Cardiac septum (tissue), 1 donor: ENCODE data around the gene CADM1. TPM values are rescaled to one million over a fixed set of nuclear protein-coding genes. Genes with fewer than 3 reads are reported as not detected.

ENCODE experiments used
- DNase-seq: peaks from one replicate; pipeline ENCODE4 v3.0.0-alpha.2; 2020; ENCODE audit warnings: low spot score
- intact Hi-C: fragments of 100-400 bp; cut with DNase I; formaldehyde crosslinking; loops from one replicate; pipeline ENCODE4 v1.14.0; 2022
- long read RNA-seq: library from polyadenylated mRNA; unstranded; transcript quantifications from one replicate; pipeline ENCODE4 v2.0.0, GENCODE V29; 2021
- total RNA-seq: library from RNA; stranded (reverse); fragmentation: NEBNext Ultra II Directional; extraction: Animal tissue kit (Norgen Biotek cat#: 25700); gene quantifications from one replicate; pipeline ENCODE4 v1.2.1, GENCODE V29; 2021
- donor health status: DM: no; HTN: no; CAD: no.

Gene CADM1
- 36.0 TPM for total RNA-seq
- long read RNA-seq, partial matches to known transcripts: 17 of 26 reads
- long read RNA-seq, other reads (novel, unspliced or antisense): 8 of 26 reads

DNA sequence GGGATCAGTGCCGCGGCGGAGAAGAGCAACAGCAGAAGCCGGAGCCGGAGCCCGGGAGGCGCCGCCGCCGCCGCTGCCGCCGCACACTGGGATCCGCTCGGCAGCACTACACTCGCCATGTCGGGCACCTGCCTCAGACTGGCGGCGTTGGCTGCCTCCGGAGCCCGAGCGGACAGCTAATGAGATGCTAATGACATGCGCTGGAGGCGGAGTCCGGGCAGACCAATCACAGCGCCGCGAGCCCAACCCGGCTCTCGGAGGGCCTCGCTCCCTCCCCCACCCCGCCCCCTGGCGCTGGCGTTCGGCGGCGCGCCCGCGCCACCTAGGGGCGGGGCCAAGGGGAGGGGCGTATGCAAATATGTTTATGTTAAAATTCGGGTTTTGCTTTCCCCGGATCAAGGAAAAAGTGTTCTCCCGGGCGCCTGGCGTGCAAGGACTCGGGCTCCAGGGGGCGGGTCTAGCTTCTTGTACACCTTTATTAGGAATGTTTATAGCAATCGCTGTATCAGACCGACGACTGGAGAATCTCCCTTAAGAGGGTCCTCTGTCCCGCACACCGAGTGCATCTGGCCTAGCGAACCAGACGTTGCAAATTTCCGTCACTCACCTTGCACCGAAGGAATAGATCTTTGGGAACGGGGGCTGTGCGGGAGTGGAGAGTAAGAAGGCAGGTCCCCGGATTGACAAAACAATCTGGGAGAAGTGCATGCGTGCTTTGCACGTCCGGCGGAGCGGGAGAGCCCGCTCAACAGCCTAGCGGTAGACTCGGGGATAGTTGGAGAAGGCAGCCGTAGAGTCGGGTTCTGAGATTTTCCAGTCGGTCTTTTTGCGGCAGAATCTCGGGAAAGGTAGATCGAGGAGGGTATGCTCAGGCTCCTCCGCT, at the start of gene CADM1:
Gene CADM1 (minus strand): TSS at position 140 of the 883 bp plus-strand sequence.
- DNase-seq: peak; percentile 95
- intact Hi-C loops: loop anchor here (2.0 to 10.0 kb wide), 3 partner anchors 118 to 720 kb away; no protein-coding TSS in a partner anchor

DNA sequence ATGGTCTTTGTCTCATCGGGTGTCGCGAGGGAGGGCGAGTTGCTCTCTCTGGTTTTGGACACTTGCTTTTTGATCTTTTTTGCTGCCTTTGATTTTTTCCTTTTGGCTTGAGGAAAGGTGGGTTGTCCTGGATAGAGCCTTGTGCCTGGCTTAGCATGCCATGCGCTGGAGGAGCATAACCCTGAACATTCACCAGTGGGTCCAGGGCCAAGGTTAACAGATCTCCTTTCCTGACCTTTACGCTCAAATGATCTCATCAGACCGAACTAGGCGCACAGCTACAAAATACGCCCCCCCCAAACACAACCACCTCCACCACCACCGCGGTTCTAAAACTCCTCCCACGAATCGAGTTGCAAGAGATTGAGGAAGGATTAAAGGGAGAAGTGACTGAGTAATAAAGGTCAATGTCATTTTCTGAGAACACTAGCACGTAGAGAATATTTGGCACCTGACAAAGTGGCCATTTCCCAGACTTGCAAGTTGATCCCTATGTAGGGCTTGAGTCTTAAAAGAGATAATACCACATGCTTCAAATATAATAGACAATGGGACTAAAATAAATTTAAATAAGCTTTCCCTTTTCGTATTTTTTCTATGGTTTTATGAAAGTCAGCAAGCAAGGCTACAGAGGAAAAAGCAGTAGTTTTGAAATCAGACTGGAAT, 48.7 kb upstream of the CADM1 start:
- intact Hi-C loops: no loop called here

DNA sequence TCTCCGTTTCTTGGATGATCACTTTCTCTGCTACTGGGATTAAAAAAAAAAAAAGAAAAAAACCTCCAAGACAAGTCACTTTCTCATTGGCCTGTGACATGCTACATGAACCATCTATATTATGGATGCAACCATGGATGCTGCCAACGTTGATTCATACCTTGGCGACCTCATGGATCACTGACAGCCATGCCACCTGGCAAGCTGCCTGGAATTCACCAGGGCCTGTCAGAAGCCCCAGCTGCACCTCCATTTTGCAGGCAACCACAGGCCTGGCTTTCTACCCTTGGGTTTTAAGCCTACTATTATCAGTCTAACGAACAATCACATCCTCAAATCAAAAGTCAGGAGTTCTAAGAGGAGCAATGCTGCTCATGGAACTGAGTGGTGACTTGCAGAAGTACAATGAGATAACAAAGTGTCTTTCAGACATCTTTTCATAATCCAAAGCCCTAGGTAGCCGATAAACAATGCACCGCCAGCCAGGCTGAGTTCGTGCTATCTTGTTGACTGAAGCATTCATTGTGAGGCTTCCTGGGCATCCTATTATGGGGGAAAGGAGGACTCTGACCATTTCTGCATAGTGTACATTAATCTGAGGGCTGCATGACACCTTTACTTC, 48.0 kb upstream of the CADM1 start:
- intact Hi-C loops: no loop called here
- no peak for DNase-seq

More for the DNA sequence above, 48.7 kb upstream of the CADM1 start:
- no peak for DNase-seq

DNA sequence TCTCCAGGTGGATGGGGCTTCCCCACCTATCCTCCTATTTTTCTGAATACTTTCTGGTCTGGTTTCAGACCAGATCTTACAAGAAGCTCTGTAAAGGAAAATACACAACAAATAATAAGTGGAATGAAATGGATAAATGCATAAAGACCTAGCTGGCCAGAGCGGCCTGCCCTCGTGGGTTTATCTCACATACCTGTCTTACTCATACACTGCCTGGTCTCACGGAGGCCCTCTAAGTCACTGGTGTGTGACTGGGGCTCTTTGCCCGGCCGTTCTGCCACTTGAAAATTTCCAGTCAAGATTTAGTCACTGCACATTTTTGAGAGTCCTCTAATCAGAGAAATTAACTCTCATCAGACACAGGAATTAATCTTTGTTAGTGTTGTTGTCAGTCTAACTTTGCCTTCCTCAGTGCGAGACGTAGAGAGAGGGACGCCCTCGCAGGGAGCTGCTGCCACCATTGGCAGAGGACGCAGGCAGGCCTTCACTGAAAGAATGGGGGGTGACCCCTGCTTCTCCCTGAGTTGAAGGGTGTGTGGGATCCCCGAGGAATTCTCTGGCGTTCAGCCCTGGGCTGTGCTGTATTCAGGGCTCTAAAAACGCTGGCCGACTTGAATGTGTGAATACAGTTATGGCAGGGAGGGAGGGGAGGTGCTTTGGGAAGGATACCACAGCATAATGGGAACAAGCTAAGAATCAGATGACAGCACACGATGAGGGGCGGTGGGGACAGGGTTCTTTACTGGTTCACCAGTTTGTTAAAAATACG, 46.3 kb upstream of the CADM1 start:
- intact Hi-C loops: no loop called here
- DNase-seq: no peak

DNA sequence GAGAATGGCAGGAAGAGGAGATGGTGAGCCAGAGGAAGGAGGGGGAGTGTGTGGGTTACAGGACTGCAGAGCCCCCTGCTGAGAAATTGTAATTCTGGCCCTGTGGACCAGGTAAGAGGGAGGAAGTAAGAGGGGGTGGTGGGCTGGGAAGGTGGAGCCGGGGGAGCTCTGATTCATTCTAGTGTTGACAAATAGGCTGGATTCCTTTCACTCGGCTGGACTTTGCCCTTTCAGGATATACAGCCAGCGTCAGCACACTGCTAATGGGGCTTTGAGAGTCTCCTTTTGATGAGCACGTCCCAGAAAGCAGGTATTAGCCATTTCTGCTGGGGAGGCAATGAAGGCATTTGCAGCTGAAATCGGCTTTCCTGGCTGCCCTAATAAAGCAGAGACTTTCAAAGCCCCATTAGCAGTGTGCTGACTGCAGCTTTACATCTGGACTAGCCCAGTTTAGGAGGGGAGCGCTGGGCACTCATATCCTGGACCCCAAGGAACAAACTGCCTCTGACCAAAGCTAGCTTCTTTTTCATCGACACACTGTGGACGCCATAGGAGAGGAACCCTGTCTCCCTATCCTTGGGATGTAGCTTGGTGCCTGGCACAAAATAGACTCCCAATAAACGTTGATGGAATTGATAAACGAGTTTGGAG, 44.8 kb upstream of the CADM1 start:
- DNase-seq: no peak
- intact Hi-C loops: no loop called here

DNA sequence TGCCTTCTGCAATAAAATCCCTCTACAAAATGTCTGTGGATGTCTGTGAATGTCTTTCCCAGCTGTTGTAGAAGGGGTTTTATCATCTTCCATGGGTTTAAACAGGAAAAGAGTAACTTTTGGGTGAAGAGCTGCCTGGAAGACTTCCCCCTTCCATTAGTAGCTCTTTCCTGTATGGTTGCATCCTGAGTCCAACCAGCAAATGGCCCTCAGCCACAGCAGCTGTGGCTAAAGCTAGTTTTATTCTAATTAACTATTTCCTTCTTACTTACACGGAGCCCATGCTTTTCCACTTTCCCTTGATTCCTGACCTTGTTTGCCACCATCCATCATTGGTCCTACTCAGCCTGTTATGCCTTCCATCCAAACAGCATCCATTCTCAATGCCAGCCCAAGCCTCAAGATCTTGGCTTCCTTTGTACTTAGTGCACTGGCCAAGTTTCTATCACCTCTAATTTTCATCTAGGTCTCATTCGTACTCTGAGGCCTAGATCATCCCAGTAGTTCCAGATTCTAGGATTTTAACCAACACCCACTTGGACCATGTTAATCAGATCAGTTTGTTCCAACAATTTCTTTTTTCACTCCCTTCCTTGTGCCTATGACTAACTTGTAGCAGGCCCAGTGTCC, 41.5 kb upstream of the CADM1 start:
- intact Hi-C loops: no loop called here
- no peak for DNase-seq

DNA sequence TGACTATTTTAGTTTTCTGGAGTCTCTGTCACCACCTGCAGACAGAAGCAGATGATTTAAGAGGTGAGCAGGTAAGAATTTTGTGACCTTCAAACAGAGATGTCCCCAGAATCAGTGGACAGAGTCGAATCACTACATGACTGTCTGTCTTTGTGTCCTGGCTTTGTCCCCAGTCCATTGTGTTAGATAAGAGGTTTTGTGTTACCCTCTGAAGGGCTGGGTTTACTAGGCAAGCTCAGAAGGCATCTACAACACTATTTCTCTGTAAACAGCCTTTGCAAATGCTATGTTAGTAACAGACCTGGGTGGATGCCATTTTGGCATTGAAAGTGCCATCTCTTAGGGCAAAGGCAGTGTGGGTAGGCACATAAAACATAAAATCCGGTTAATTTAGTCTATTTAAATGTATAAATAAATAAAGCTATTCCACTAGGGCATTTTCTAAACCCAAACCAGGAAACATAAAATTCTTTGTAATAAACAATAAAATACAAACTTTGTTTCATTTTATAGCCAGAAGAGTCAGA, 40.3 kb upstream of the CADM1 start:
- no peak for DNase-seq
- intact Hi-C loops: no loop called here

DNA sequence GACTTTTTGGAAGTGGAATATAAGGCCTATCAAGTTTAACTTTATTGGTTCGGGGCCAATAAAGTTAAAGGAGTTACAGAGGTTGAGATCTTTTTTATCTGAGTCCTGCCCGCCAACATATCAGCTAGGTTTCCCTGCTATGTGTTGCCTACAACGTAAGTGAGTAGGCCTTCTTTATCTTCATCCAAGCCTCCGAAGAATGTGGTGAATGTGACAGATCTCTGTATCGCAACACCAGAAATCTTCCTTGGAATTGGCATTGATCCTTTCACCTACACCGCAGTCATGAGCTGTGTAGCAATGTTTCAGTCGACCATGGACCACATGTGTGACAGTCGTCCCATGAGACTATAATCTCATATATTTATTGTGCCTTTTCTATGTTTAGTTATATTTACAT, 37.3 kb upstream of the CADM1 start:
- no peak for DNase-seq
- intact Hi-C loops: no loop called here

DNA sequence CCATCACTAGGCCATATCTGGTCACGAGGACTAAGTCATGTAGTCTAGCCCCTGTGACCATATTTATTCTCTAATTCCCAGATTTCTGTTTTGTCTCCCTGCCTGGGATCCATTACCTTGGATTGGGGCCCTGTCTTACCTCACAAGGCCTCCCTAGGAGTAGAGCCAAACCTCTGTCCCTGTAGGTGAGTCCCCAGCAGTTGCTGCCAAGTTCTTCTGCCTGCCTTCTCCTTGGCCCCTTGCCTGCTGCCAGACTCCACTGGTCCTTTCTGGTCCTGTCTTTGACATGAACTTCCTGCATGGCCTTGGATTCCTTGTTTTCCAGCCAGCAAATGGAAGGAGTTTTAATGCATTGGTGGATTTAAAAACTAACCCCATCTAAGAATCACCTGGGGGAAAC, 35.6 kb upstream of the CADM1 start:
- intact Hi-C loops: no loop called here
- no peak for DNase-seq

DNA sequence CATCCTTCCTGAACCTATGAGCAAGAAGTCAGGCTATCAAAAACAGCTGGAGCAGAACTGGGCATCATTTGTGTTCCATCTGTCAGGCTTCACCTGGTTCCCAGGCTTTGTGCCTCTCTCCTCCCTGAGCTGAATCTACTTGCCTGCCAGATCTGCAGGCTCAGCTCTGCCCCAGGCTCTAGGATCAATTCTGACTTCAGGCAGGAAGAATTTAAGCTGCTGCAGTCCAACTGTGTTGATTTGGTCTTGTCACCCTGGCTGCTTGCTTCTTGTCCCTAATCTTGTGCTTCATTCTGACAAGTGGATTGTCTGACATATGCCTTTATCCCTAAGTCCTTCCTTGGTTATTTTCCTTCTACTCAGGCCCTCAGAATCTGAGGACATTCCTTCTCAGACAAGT, 31.6 kb upstream of the CADM1 start:
- intact Hi-C loops: no loop called here
- no peak for DNase-seq

DNA sequence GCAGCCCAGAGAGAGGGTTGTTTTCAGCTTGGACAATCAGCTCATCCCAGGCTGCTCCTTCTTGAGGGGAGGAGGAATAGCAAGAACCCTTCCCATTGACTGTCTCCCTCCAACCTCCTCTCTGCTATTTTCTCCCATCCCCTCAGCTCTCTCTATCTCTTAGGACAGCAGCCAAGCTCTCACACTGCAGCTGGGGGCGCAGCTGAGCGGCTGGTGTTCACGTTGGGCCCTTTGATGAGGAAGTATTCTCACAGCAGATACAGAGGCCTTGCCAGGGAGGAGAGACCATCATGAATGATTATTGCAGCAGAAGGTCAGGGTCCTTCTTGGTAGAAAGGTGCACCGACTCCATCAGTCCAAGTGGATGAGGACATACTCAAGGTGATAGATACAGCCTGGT, 26.5 kb upstream of the CADM1 start:
- intact Hi-C loops: no loop called here
- DNase-seq: no peak

DNA sequence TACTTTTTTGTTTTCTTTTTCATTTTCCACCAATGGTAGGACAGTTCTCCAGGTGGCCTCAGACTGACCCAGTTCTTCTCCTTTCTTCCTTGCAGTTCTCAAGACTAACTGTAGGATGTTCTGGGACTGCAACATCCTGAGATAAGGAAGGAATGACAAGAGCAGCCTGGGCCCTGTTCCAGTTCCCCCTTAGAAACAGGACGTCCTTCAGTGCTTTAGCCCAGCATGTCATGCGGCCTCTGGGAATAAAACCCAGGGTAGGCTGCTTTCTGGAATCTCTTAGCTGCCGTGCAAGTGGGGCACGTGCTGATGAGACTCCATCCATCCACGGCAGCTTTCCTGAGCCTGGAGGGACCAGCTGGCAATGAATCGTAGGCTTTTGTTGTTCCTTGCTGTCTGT, 24.0 kb upstream of the CADM1 start:
- DNase-seq: no peak
- intact Hi-C loops: no loop called here

DNA sequence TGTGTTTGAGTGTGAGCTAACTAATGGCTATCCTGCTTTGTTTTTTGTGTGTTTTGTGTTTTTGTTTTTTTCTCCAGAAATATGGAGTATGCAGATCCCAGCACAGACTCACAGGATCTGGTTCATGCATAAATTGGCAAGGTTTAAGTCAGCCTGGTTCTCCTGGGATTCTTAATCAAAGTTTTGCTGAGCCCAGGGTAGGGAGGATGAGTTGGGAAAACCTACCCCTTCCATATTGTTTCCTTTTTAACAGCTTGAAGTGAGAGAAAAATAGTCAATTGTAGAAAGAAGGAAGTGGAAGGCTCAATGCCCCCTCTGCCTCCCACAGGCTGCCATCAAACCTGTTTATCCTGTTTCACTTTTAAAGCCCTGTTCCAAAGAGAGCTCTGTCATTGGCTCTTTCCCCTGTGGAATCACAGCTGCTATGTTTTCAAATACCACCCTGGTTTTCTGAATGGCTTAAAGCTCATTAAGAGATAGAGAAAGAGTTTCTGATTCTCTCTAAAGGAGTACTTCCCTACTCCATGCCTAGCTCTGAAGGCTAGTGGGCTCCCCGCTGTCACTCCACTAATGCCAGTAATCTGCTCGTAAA, 23.4 kb upstream of the CADM1 start:
- DNase-seq: no peak
- intact Hi-C loops: no loop called here

DNA sequence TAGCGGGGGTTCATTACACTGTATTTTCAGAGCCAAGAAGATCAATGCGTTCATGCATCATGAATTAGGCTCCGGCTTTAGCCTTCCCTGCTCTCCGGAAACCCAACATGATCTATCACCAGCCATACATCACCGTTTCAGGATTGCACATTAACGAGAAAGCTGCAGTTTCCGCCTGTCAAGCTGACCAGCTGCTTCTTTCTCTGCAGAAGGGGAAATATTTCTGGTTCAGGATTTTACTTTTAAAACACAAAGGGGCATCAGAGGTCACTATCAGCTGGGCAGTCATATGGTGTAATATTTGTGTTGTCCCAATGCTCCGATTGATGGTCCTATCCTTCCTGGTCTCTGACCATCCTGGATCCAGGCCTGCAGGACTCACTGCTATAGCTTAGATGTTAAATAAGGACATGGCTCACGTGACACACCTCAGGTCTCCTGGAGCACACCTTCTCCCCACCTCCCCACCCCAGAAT, 21.4 kb upstream of the CADM1 start:
- DNase-seq: no peak
- intact Hi-C loops: no loop called here

DNA sequence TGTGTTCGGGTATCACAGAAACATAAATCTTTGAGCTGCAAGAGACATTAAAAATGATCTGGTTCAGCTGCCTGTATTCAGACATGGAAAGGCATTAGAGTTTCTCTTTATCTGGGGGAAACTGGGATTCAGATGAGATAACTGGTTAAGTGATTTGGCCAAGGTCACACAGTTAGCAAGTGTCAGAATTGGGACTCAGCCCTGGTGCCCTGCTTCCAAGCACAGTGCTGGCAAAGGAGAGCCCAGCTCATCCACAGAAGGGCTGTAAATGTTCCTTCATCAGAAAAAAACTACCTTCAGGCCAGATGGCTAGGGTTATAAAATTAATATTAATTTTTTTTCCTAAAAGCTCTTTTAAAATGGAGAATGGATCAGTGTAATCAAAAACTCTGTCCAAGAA, 20.4 kb upstream of the CADM1 start:
- intact Hi-C loops: no loop called here
- no peak for DNase-seq

DNA sequence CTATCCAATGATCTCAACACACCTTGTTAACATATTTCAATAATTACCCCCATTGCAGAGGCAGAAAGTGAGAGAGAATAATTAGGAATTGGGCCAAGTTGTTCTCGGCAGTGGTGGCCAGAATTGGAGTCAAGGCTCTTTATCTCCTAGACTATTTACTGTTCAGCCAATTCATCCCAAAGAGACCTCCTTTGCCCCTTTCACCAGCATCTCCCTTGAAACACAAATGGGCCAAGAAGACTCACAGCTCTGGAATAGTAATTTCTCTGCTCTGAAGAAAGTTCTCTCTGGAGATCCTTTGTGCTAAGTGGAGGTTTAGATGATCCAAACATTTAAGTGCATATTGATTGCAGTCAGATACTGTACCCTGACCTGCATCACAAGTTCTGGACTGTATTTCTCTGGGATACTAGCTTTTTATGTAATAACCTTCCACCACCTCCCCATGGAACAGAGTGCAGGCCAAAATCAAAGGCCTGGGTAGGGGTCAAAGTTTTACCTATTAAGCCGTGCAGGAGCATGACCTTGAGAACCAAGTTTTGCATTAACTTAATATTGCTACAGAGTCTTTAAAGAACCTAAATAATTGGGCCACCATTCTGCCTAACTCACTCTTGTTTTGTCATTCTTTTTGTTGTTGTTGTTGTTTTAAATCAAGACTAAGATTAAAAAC, 19.6 kb upstream of the CADM1 start:
- intact Hi-C loops: no loop called here
- DNase-seq: no peak

DNA sequence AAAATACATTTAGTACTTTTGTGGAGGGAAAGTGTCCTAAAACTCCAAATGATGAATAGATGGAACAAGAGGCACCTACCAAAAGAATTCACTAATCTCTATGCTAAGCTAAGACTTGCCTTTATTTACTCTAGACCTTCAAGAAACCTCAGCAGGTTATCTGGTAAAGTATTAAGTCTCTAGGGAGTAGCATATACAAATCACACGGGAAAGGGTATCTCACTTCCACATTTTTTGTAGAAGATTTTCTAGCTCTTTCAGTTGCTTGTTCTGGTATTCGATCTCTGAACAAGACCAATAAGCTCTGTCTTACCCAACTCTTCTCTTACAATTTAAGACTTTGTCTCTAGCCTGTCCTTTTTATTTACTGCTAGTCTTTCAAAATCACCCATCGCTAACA, 18.1 kb upstream of the CADM1 start:
- intact Hi-C loops: no loop called here

DNA sequence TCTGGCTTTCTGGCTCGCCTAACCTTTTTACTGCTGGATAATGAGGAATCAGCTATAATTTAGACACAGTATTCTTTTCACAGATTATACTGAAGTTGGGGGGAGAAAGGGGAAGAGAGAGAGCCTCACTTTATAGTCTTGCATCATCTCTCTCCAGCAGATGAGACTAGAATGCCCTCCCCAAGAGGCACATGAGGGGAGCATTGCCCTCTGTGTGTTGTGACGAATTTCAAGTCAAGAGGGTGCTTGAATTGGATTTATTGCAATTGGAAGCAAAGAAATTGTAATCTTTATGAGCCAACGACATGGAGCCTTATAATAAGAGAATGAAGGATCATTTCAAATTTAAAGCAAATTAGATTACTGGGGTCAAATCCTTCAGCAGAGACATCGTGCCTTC, 17.6 kb upstream of the CADM1 start:
- intact Hi-C loops: no loop called here
- DNase-seq: no peak

More for the DNA sequence above, 18.1 kb upstream of the CADM1 start:
- DNase-seq: no peak
